ENCODE results near the gene ZNF860. TPM values are rescaled to one million over a fixed set of nuclear protein-coding genes. Genes with fewer than 3 reads are reported as not detected.

The ZNF860 gene
- total RNA-seq, 1 donor from 2014 or later = 0.34 TPM

Other genes with a start within 250 kb of the ZNF860 start
- 12.1 and 14.5 TPM in 2 replicates for gene OSBPL10, start 488 bp upstream of the ZNF860 start, total RNA-seq
- gene GPD1L, start 124.9 kb downstream of the ZNF860 start, total RNA-seq = 16.3 and 16.6 TPM in 2 replicates